HT-29 (cell line): ENCODE data around the gene ZNF182. TPM values are rescaled to one million over a fixed set of nuclear protein-coding genes. Genes with fewer than 3 reads are reported as not detected.
"Not testable (repeated sequence)": the region's sequence is repeated elsewhere in the genome, so short reads cannot be mapped to it uniquely, and the experiment has no call there.

Experiments
- DNase-seq: peaks from one replicate; pipeline ENCODE4 v3.0.0-alpha.2; 2015; ENCODE audit warnings: low spot score
- total RNA-seq: library from RNA; depleted of rRNA; stranded (reverse); fragments of >200 nt; shearing (Covaris generic); gene quantifications from 2 replicates; pipeline ENCODE4 v1.2.3, GENCODE V29; 2014

The ZNF182 gene
- total RNA-seq, 1 experiment from 2014 or later = 0.81 TPM

DNA sequence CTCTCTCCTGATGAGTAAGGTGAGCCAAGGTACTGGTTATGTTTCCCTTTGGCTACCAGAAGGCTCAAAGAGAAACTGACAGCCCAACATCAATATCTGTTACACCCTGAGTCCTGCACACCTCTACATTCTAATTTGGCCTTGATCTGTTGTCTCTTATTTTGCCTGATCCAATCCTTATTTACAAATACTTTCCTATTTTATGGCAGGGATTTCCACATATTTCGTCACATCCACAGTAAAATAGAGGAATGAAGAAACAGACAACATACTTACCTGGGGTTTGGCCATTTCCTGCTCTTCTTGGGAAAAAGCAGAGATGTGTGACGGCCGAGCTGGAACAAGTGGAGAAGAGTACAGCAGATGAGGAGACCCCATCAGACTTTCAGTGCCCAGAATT, 1.5 kb downstream of the ZNF182 start:
- DNase-seq = no peak

DNA sequence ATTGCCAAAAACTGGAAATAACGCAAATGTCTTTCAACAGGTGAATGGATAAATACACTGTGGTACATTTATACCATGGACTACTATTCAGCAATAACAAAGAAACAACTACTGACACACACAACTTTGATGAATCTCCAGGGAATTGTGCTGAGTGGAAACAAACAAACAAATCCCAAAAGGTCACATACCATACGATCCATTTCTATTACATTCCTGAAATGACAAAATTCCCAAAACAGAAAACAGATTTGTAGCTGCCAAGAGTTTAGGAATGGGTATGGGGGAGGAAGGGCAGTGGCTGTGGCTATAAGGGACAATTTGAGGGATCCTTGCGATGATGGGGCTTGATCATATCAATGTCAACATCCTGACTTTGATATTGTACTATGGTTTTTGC, 2.5 kb downstream of the ZNF182 start:
- no peak for DNase-seq

DNA sequence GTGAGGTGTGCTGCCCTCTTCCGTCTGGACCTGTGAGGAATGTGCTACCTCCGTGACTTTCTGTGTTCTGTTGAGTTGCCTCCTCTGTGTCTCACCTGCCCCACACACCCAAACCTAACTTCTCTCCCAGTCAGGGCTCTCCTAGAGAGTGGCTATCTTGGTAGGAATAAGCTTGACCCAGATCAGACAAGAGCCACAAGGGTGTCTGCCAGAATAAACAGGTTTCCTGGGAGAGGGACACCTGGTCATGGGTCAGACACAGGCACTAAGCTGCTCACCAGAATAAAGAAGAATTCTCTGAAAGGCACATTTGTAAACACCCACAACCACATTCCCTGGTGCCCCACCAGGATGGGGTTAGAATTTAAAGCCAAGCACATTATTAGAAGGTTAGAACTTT, 11.1 kb downstream of the ZNF182 start:
- DNase-seq = no peak

DNA sequence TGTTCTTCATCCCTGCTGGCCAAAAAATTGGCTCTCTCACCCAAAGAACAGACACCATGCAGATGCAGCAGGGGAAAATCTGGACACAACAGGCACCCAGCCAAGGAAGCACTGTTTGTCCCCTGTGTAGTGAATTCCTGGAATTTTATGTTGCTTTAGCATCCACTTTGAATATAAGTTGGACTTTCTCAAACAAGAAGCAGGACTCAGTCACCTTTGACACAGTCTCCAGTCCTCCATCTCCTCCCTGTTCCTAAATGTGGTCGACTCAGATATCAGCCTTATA, 11.8 kb downstream of the ZNF182 start:
- DNase-seq = no peak

DNA sequence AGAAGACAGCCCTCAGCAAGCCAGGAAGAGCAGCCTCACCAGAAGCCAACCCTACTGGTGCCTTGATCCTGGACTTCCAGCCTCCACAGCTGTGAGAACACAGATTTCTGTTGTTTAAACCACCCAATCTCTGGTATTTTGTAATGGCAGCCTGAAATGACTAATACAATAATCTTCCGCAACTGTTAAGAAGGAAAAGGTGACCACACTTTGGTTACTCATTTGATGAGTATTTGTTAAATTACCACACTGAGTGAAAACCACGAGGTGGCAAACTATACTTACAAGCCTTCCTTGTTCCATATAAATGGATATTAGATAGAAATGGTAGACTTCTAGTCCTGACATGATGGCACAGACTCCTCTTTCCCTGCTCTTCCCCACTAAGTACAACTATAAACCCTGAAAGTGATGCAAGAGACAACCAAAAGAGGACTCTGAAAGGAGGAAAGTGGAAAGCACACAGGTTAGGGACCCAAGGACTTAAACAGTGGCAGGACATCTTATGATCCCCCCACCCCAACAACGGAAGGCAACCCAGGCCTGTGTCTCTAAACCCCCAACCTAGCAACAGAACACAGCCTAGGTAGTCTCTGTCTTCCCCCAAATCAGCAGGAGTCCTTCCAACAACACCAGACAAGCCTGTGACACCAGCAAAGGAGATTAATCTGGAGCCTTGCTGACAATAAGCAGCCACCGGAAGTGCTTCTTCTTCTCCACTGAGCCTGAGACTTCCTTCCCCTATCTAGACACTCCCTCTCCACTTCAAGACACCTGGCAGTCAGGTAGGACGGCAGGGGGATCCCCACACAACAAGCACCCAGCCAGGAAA, 12.3 kb downstream of the ZNF182 start:
- DNase-seq = no peak

DNA sequence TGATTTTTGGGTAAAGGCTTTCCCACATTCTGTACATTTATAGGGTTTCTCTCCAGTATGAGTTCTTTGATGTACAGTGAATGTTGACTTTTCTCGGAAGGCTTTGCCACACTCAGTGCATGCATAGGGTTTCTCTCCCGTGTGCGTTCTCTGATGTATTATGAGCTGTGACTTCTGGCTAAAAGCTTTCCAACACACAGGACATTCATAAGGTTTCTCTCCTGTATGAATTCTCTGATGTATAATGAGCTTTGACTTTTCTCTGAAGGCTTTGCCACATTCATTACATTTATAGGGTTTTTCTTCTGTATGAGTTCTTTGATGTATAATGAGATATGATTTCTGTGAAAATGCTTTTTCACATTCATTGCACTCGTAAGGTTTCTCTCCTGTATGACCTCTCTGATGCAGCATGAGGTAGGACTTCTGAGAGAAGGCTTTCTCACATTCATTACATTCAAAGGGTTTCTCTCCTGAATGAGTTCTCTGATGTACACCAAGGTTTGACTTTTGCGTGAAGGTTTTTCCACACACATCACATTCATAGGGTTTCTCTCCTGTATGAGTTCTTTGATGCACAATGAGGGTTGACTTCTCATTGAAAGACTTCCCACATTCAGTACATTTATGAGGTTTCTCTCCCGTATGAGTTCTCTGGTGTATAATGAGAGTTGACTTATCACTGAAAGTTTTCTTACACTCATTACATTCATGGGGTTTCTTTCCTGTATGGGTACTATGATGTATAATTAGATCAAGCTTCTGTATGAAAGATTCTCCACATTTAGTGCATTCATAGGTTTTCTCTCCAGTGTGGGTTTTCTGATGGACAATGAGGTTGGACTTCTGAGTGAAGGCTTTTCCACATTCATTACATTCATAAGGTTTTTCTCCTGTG, 27.3 kb downstream of the ZNF182 start:
- DNase-seq = no peak

DNA sequence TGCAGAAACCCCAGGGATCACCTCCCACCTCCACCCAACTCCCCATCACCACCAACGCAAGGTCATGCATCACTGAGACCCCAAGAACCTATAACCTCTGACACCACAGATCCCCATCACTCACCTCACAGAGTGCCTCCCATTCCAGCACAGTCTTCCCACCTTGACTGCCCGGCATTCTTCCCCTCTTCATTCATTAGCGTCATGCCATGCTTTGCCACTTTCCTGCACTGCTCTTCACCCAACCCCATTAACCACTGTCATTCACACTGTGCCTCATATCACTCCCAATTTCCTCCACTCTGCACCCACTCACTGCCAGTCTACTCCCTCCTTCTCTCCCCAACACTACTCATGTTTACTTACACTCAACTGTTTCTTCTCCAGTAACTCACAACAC, 30.6 kb downstream of the ZNF182 start:
- DNase-seq = no peak

DNA sequence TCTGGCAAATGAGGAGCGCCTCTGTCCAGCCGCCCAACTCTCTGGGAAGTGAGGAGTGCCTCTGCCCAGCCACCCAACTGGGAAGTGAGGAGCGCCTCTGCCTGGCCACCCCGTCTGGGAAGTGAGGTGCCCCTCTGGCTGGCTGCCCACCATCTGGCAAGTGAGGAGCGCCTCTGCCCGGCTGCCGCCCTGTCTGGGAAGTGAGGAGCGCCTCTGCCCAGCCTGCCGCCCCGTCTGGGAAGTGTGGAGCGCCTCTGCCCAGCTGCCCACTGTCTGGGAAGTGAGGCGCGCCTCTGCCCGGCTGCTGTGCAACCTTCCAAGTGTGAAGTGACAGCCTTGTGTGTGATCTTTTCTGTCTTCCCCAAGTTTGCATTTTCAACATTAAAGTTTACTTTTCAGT, 38.3 kb downstream of the ZNF182 start:
- not testable (repeated sequence) for DNase-seq

DNA sequence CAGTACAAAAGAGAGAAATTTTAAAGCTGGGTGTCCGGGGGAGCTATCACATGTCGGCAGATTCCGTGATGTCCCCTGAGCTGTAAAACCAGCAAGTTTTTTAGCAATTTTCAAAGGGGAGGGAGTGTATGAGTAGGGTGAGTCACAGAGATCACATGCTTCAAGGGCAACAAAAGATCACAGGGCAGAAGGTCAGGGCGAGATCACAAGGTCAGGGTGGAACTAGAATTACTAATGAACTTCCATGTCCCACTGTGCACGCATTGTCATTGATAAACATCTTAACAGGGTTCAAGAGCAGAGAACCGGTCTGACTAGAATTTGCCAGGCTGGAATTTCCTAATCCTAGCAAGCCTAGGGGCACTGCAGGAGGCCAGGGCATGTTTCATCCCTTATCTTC, 42.0 kb downstream of the ZNF182 start:
- DNase-seq = not testable (repeated sequence)

DNA sequence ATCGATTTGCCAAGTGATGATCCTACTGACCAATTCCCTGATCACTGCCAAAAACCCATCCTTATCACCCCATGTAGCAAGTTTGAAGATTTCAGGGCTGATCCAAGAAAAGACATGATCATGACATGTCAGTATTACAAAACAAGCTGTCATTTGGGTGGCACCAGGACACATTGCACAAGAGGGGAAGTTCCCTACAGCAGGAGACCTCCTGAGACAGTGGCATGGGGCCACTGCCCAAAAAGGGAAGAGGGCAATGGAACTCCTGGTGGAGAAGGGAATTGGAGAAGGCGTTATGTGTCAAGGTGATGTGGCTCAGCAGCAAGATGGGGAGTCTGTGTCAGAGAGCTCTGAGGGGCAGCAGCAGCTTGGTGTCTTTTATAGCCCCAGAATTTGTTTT, 43.4 kb downstream of the ZNF182 start:
- DNase-seq = no peak

DNA sequence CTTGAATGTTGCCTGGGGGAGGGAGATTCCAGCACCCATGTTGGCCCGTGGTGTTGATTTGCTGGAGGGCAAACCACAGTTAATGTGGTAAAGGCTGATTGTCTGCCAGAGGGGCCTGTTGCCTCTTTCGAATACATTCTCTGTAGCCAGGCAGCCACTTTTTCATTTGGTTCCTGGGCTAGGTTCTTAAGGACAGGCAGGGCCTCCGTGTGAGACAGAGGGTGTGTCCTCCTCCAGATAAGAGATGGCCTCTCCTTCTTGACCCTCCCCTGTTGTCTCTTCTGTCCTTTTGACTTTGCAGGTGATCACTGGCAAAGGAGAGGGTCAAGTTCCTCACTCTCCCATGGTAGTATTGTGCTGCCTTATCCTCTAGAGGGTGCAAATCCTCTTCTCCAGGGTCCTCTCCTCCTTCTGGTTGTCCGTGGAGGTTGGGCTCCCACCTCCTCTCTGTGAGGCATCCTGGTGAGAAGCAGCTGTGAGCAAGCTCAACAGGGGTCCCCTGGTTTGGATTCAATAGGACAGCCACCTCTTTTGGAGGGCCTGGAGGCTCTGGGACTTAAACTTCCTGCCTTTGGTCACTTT, 44.9 kb downstream of the ZNF182 start:
- peak; percentile 19 for DNase-seq

DNA sequence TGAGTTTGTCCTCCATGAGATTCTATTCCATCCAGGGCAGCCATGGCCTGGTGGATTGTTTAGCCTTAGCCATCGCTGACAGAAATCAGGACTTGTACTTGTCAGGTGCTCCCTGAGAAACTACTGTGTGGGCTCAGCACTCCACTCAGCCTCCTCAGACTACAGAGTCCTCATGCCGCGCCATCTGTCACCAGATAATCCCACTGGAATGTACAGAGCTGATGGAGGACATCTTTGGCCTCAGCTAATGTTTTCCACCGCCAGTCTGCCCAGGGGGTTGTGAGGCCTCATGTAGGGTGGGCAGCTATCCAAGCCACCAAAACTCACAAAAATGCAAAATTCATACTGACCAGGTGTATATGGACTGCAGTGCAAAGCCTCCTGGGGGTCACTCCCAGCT, 45.6 kb downstream of the ZNF182 start:
- not testable (repeated sequence) for DNase-seq

DNA sequence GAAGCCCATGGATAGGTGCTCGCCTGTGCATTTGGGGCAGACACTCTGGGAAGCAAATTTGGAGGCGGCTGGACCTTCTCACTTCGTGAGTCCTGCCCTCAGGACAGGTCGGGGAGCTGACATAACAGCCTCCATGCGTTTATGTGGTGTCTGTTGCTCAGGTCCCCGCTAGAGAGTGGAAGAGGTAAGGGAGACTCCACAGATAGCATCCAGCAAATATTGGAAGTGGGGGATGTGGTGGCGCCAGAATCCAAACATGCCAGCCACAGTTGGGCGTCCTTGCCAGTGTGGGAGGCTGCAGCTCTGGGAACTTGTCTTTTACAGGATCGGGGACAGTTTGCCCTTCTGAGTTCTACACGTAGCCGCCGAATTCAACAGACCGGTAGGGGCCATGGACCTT, 47.8 kb downstream of the ZNF182 start:
- no peak for DNase-seq

DNA sequence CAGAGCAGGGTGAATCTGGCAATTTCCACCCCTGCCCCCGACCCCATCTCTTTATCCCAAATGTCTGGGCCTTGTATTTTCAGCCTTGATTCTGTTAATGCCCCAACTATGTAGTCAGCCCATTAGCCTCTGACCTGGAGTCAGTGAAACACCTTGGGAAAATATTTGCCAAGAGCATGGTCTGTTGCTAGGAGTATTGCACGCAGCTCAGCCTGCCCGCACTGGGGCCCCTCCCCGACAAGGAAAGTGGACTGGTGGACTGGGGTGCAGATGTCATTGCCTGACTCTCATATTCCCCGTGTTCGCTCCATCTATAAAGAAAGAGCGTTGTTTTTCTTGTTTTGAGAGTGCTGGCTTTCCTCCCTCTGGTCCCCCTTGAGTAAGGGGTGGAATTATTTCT, 48.5 kb downstream of the ZNF182 start:
- not testable (repeated sequence) for DNase-seq

DNA sequence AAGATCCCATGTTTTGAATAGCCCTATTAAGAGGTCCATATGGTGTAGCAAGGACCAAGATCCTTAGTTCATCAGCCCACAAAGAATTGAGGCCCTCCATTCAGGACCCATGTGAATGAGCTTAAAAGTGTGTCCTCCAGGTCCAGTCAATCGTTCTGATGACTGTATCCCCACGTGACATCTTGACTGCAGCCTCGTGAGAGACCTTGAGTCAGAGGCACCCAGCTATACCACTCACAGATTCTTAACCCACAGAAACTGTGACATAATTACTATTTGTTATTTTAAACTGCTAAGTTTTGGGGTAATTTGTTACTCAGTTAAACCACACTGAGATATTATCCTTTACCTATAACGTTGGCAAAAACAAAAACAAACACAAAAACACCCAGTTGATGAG, 62.4 kb downstream of the ZNF182 start:
- DNase-seq = no peak

DNA sequence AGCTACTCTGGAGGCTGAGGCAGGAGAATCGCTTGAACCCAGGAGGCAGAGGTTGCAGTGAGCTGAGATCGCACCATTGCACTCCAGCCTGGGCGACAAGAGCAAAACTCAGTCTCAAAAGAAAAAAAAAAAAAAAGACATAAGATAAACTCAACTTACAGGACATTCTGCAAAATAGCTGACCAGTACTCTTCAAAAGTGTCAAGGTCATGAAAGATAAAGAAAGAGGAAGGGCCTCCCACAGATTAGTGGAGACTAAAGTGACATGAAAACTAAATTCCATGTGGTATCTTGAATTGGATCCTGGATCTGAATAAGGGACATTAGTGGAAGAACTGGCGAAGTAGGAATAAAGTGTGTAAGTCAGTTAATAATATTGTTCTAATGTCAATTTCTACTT, 63.3 kb downstream of the ZNF182 start:
- DNase-seq = no peak

DNA sequence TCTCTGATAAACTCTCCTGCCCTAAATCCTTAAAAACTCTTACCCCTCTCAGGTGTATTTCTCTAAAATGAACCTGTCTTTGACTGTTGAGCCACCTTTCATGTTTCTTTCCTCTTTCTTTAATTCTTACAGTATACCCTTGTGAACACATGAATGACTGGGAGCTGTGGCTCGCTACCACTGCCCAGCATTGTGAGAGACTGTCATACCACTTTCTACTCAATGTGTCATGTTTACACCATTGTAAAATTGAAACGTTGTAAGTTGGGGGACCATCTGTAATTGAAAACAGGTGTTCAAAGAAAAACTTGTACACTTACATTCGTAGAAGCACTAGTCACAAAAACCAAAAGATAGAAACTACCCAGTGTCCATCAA, 66.9 kb downstream of the ZNF182 start:
- no peak for DNase-seq

DNA sequence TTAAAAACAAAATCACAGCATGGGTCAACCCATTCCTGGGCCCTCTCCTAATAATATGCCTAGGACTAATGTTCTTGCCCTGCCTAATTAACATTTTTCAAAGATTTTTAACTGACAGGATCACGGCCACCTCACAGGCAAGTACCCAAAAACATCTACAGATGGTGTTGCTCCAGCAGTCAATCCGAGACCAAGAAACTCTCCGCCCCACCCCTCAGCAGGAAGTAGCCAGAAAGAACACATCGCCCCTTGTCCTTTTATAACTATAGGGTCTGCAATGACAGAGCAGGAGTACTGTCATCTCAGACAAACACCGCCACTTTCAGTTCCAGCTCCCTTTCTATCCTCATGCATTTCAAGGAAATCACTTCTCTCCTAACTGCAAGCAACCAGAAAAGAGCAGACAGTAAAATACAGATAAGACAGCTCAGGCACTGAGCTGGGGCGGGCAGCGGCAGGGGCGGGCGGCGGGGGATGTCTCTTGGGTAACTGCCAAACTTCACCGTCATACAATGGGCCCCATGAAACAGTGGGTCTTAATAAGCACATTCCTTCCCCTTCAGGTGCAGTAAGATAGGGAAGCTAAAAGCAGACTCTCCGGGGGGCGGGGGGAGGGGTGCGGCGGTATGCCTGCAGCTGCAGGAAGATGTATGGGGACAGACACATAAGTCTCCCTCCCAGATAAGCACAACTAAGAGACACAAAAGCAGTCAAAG, 67.4 kb downstream of the ZNF182 start:
- DNase-seq = no peak

DNA sequence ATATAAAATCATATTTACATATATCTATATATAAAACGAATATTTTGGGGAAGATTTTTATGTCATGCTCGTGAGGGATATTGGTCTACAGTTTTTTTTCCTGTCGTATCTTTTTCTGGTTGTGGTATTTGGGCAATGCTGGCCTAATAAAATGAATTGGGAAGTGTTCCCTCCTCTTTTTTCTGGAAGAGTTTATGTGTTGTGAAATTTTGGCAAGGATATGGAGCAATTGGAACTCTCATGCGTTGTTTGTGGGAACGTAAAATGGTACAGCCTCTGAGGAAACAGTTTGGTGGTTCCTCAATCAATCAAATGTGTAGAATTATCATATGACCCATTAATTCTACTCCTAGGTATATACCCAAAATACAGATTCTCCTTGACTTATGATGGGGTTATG, 69.8 kb downstream of the ZNF182 start:
- no peak for DNase-seq

DNA sequence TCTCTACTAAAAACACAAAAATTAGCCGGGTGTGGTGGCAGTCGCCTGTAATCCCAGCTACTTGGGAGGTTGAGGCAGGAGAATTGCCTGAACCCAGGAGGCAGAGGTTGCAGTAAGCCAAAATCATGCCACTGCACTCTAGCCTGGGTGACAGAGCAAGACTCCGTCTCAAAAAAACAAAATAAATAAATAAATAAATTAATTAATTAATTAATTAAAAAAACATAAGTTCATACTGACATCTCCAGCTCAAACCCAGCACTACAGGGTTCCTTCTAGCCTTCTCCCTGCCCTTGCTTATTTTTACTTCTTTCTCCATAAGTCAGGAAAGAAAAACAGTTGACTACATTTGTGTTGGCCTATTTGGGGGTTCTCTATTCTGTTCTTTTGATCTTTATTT, 71.8 kb downstream of the ZNF182 start:
- DNase-seq = not testable (repeated sequence)

DNA sequence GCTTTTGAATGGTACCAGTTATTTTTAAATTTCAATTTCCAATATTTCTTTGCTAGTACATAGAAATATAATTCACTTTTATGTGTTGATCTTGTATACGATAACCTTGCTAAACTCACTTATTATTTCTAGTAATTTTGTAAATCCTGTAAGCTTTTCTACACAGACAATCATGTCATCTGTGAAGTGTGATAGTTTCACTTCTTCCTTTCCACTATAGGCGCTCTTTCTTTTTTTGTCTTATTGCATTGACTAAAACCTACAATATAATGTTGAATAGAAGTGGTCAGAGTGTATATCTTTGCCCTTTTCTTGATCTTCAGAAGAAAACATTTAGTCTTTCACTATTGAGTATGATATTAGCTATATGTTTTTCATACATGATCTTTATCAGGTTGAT, 76.6 kb downstream of the ZNF182 start:
- no peak for DNase-seq
